HCEC 1CT (cell line): ENCODE measurements around the gene KRR1.
"Not testable (repeated sequence)": the region's sequence is repeated elsewhere in the genome, so short reads cannot be mapped to it uniquely, and the experiment has no call there.

Experiments used
- DNase-seq: peaks from one replicate; pipeline ENCODE4 v3.0.0-alpha.2; 2017

The KRR1 gene

GRCh38 chr12:75474116-75474515 is 37.3 kb downstream of the KRR1 start:
- no peak for DNase-seq

GRCh38 chr12:75471902-75472890 is 39.2 kb downstream of the KRR1 start:
- DNase-seq: no peak

GRCh38 chr12:75460204-75460603 is 51.2 kb downstream of the KRR1 start:
- DNase-seq: no peak

- DNase-seq: no peak
These were observed 51.7 kb downstream of the KRR1 start for GRCh38 chr12:75459755-75460154.

- DNase-seq: not testable (repeated sequence)
These were observed 53.5 kb downstream of the KRR1 start for GRCh38 chr12:75457866-75458265.

- DNase-seq: no peak
These were observed 54.2 kb downstream of the KRR1 start for GRCh38 chr12:75457191-75457590.

GRCh38 chr12:75455839-75456238 is 55.6 kb downstream of the KRR1 start:
- no peak for DNase-seq

- peak; percentile 44 for DNase-seq
These were observed 58.6 kb downstream of the KRR1 start for GRCh38 chr12:75452675-75453330.

- DNase-seq: peak; percentile 39
These were observed 63.6 kb downstream of the KRR1 start for GRCh38 chr12:75447691-75448393.

- DNase-seq: peak; percentile 87
These were observed 64.6 kb downstream of the KRR1 start for GRCh38 chr12:75446857-75447256.

GRCh38 chr12:75445137-75445507 is 66.3 kb downstream of the KRR1 start:
- DNase-seq: not testable (repeated sequence)

GRCh38 chr12:75444429-75445136 is 66.8 kb downstream of the KRR1 start:
- DNase-seq: peak; percentile 81

- DNase-seq: no peak
These were observed 67.7 kb downstream of the KRR1 start for GRCh38 chr12:75443709-75444108.

GRCh38 chr12:75442454-75442853 is 69.0 kb downstream of the KRR1 start:
- DNase-seq: not testable (repeated sequence)

- DNase-seq: not testable (repeated sequence)
These were observed 69.5 kb downstream of the KRR1 start for GRCh38 chr12:75441687-75442449.
